Uterus (tissue), 2 donors: Measurements from ENCODE around the gene IQSEC1.

ENCODE experiments used
- POLR2A ChIP-seq, 2 donors: fragments of 450-650 bp; IDR thresholded peaks; one replicate each; pipeline ENCODE4 v1.6.1; 2016; ENCODE audit warnings: antibody characterized with exemption in 2 of 2, mild to moderate bottlenecking in 1 of 2, moderate library complexity in 1 of 2
- TF ChIP-seq, protein P1 (sequence below), 4 experiments: fragments of 200-600 bp in 2 of 4; fragments of 450-650 bp in 2 of 4; sonication (generic) in 2 of 4; IDR thresholded peaks; one replicate each; pipeline ENCODE4 v1.5.1; 2016 to 2019; ENCODE audit warnings: antibody characterized with exemption in 4 of 4, mild to moderate bottlenecking in 2 of 4, moderate library complexity in 1 of 4

DNA sequence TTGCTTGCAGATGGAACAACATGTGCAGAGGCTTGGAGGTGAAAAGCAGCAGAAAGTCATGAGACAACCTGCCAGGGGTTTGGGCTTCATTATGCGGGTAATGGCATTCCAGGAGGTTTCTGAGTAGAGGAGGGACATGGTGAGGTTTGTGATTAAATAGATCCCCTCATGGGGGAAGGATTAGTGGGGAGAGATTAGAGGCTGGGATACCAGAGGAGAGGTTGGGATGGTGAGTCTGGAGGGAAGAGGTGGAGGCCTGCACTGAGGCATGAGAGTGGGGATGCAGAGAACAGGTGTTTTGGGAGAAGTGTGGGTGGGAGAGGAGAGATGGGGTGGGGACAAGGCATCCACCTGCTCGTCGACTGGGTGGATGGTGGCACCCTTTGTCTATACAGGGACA, 6.8 kb upstream of the IQSEC1 start:
- no peak for TF ChIP-seq POLR2A (IDR thresholded peaks at IDR 0.05)
- TF ChIP-seq, protein P1, sequence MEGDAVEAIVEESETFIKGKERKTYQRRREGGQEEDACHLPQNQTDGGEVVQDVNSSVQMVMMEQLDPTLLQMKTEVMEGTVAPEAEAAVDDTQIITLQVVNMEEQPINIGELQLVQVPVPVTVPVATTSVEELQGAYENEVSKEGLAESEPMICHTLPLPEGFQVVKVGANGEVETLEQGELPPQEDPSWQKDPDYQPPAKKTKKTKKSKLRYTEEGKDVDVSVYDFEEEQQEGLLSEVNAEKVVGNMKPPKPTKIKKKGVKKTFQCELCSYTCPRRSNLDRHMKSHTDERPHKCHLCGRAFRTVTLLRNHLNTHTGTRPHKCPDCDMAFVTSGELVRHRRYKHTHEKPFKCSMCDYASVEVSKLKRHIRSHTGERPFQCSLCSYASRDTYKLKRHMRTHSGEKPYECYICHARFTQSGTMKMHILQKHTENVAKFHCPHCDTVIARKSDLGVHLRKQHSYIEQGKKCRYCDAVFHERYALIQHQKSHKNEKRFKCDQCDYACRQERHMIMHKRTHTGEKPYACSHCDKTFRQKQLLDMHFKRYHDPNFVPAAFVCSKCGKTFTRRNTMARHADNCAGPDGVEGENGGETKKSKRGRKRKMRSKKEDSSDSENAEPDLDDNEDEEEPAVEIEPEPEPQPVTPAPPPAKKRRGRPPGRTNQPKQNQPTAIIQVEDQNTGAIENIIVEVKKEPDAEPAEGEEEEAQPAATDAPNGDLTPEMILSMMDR (IDR thresholded peaks at IDR 0.05): no peak
